IMR-90 (cell line): ENCODE data around the gene TMEM63C.

Experiments
- POLR2A ChIP-seq: IDR thresholded peaks from 2 replicates; pipeline ENCODE4 v1.6.1; 2012; ENCODE audit warnings: mild to moderate bottlenecking, low read depth, low read length
- RAD21 ChIP-seq: IDR thresholded peaks from 2 replicates; pipeline ENCODE4 v1.6.1; 2012; ENCODE audit warnings: low read length, improper control_type of control experiment
- RCOR1 ChIP-seq: IDR thresholded peaks from 2 replicates; pipeline ENCODE4 v1.6.1; 2012; ENCODE audit warnings: mild to moderate bottlenecking, low read length, improper control_type of control experiment; ENCODE audit not compliant: insufficient replicate concordance
- RFX5 ChIP-seq: IDR thresholded peaks from 2 replicates; pipeline ENCODE4 v1.8.0; 2012; ENCODE audit warnings: low read depth, mild to moderate bottlenecking, low read length, moderate library complexity
- SMC3 ChIP-seq: fragments of 150-350 bp; IDR thresholded peaks from 2 replicates; pipeline ENCODE4 v1.6.1; 2016; ENCODE audit warnings: low read depth, mild to moderate bottlenecking, antibody characterized with exemption, low read length, moderate library complexity

- TF ChIP-seq RCOR1 = no peak
- no peak for TF ChIP-seq SMC3
- no peak for TF ChIP-seq RAD21
- no peak for TF ChIP-seq POLR2A
- TF ChIP-seq RFX5 = no peak
Observed at GRCh38 chr14:77249286-77249685, 67.7 kb downstream of the TMEM63C start.
